GM04503 (cell line): ENCODE results near the gene ZFYVE9.
"Not testable (repeated sequence)": the region's sequence is repeated elsewhere in the genome, so short reads cannot be mapped to it uniquely, and the experiment has no call there.

ENCODE experiments used
- DNase-seq: peaks from one replicate; pipeline ENCODE4 v3.0.0-alpha.2; 2012; ENCODE audit warnings: low read depth

The ZFYVE9 gene

GRCh38 chr1:52343979-52344378 is 202.1 kb downstream of the ZFYVE9 start:
- DNase-seq: no peak

GRCh38 chr1:52345252-52345651 is 203.4 kb downstream of the ZFYVE9 start:
- DNase-seq: no peak

GRCh38 chr1:52346653-52347052 is 204.8 kb downstream of the ZFYVE9 start:
- no peak for DNase-seq

GRCh38 chr1:52348704-52349300 is 206.9 kb downstream of the ZFYVE9 start:
- DNase-seq: no peak

GRCh38 chr1:52352690-52353089 is 210.8 kb downstream of the ZFYVE9 start:
- DNase-seq: no peak

GRCh38 chr1:52355436-52355835 is 213.5 kb downstream of the ZFYVE9 start:
- DNase-seq: no peak

- no peak for DNase-seq
Measured at GRCh38 chr1:52355847-52356505, 214.1 kb downstream of the ZFYVE9 start.

- DNase-seq: no peak
Measured at GRCh38 chr1:52356818-52357355, 215.0 kb downstream of the ZFYVE9 start.

GRCh38 chr1:52357397-52357796 is 215.5 kb downstream of the ZFYVE9 start:
- DNase-seq: no peak

- DNase-seq: no peak
Measured at GRCh38 chr1:52358851-52359497, 217.1 kb downstream of the ZFYVE9 start.

GRCh38 chr1:52359676-52360594 is 218.0 kb downstream of the ZFYVE9 start:
- DNase-seq: no peak

GRCh38 chr1:52360595-52360968 is 218.7 kb downstream of the ZFYVE9 start:
- DNase-seq: no peak

- no peak for DNase-seq
Measured at GRCh38 chr1:52364235-52364839, 222.4 kb downstream of the ZFYVE9 start.

- peak; percentile 45 for DNase-seq
Measured at GRCh38 chr1:52365071-52365745, 223.3 kb downstream of the ZFYVE9 start.

GRCh38 chr1:52365746-52366516 is 224.0 kb downstream of the ZFYVE9 start, which contains the start of gene CC2D1B:
CC2D1B (minus strand) TSS chr1:52366205; CDS start chr1:52364620, 1,585 bp downstream.
- peak; percentile 76 for DNase-seq

GRCh38 chr1:52366517-52366827 is 224.6 kb downstream of the ZFYVE9 start:
- DNase-seq: no peak

GRCh38 chr1:52367272-52367671 is 225.4 kb downstream of the ZFYVE9 start:
- no peak for DNase-seq

GRCh38 chr1:52368383-52369172 is 226.7 kb downstream of the ZFYVE9 start:
- no peak for DNase-seq

GRCh38 chr1:52369851-52370250 is 228.0 kb downstream of the ZFYVE9 start:
- not testable (repeated sequence) for DNase-seq

GRCh38 chr1:52385376-52385775 is 243.5 kb downstream of the ZFYVE9 start:
- DNase-seq: no peak
